K562 (cell line): ENCODE results near the gene DCAF11. TPM values are rescaled to one million over a fixed set of nuclear protein-coding genes. Genes with fewer than 3 reads are reported as not detected.
A peak's percentile ranks its signal among the peaks of the same experiment; 100 is the strongest.

Experiments
- ADNP ChIP-seq: fragments of 200-800 bp; sonication (Bioruptor generic); IDR thresholded peaks from 2 replicates; pipeline ENCODE4 v1.6.1; 2016; ENCODE audit warnings: missing genetic modification characterization, missing compliant biosample characterization
- CXXC5 ChIP-seq: fragments of 250-450 bp; sonication (Bioruptor Pico); IDR thresholded peaks from 2 replicates; pipeline ENCODE4 v1.8.0; 2022; ENCODE audit warnings: inconsistent platforms, mild to moderate bottlenecking, moderate library complexity
- DNMT1 ChIP-seq: fragments of 450-650 bp; IDR thresholded peaks from 2 replicates; pipeline ENCODE4 v1.6.1; 2016; ENCODE audit warnings: antibody characterized with exemption, mild to moderate bottlenecking
- EHMT2 ChIP-seq: fragments of 450-650 bp; IDR thresholded peaks from 2 replicates; pipeline ENCODE4 v1.6.1; 2018; ENCODE audit warnings: antibody characterized with exemption
- EP300 ChIP-seq: IDR thresholded peaks from 2 replicates; pipeline ENCODE4 v1.6.1; 2012; ENCODE audit warnings: low read length, improper control_type of control experiment
- MTA1 ChIP-seq: fragments of 450-650 bp; IDR thresholded peaks from 2 replicates; pipeline ENCODE4 v1.6.1; 2017; ENCODE audit warnings: borderline replicate concordance
- NCOA1 ChIP-seq: fragments of 450-650 bp; IDR thresholded peaks from 2 replicates; pipeline ENCODE4 v1.6.1; 2016; ENCODE audit warnings: low read depth
- NKRF ChIP-seq: fragments of 450-650 bp; IDR thresholded peaks from 2 replicates; pipeline ENCODE4 v1.6.1; 2016; ENCODE audit warnings: borderline replicate concordance
- POLR2H ChIP-seq: IDR thresholded peaks from 2 replicates; pipeline ENCODE4 v1.6.1; 2016; ENCODE audit warnings: missing genetic modification characterization, low read depth, mild to moderate bottlenecking, control low read depth, missing compliant biosample characterization, moderate library complexity
- RBM17 ChIP-seq: fragments of 200-400 bp; formaldehyde crosslinking; IDR thresholded peaks from 2 replicates; pipeline ENCODE4 v1.6.1; 2017; ENCODE audit warnings: low read depth, mild to moderate bottlenecking, low read length, borderline replicate concordance
- RNF2 ChIP-seq: sonication (generic); IDR thresholded peaks from 2 replicates; pipeline ENCODE4 v1.6.1; 2016
- SMARCB1 ChIP-seq: IDR thresholded peaks from 2 replicates; pipeline ENCODE4 v1.6.1; 2011; ENCODE audit warnings: improper control_type of control experiment, low read depth; ENCODE audit not compliant: insufficient read length
- SUPT5H ChIP-seq: fragments of 450-650 bp; IDR thresholded peaks from 2 replicates; pipeline ENCODE4 v1.6.1; 2016
- TCF7 ChIP-seq: sonication (generic); IDR thresholded peaks from 2 replicates; pipeline ENCODE4 v1.6.1; 2016; ENCODE audit warnings: antibody characterized with exemption, borderline replicate concordance
- ZFP91 ChIP-seq: sonication (generic); formaldehyde crosslinking; IDR thresholded peaks from 2 replicates; pipeline ENCODE4 v1.8.0; 2022; ENCODE audit warnings: mild to moderate bottlenecking, missing genetic modification reagents
- polyA plus RNA-seq, 8 experiments: library from polyadenylated mRNA; depleted of rRNA in 4 of 8; stranded (reverse) in 5 of 8; unstranded in 3 of 8; fragments of >200 nt; fragmentation: Nextera tagmentation in 2 of 8; fragmentation: Illumina TruSeq in 1 of 8; extraction: Ambion mirVana in 2 of 8; extraction: Trizol in 1 of 8; gene quantifications; 2 replicates each; pipeline versions ENCODE4 v1.2.1 to v1.2.3, GENCODE V29; 2011 to 2014; ENCODE audit warnings: inconsistent platforms in 1 of 8, missing spikeins in 1 of 8
- total RNA-seq, 7 experiments: library from RNA; depleted of rRNA in 6 of 7; stranded (reverse); fragments of >200 nt in 6 of 7; fragmentation: Illumina TruSeq in 2 of 7; extraction: Trizol in 2 of 7; gene quantifications; 2 replicates each; pipeline versions ENCODE4 v1.2.1 to v1.2.3, GENCODE V29; 2011 to 2021; ENCODE audit warnings: low replicate concordance in 1 of 7
- TF ChIP-seq, protein P1 (sequence below): fragments of 450-650 bp; formaldehyde crosslinking; conservative IDR thresholded peaks from 2 replicates; pipeline ENCODE4 v1.4.0; 2022; ENCODE audit warnings: mild to moderate bottlenecking, missing genetic modification characterization
- TF ChIP-seq, protein P2 (sequence below): sonication (generic); formaldehyde crosslinking; IDR thresholded peaks from 2 replicates; pipeline ENCODE4 v1.8.0; 2022; ENCODE audit warnings: missing genetic modification reagents, mild to moderate bottlenecking, moderate library complexity, borderline replicate concordance
- TF ChIP-seq, protein P3 (sequence below): fragments of 450-650 bp; IDR thresholded peaks from 2 replicates; pipeline ENCODE4 v1.6.1; 2016; ENCODE audit warnings: mild to moderate bottlenecking
- TF ChIP-seq, protein P4 (sequence below): fragments of 250-450 bp; sonication (Bioruptor Pico); IDR thresholded peaks from 2 replicates; pipeline ENCODE4 v1.5.0; 2021

Gene DCAF11
- total and polyA plus RNA-seq, 9 of the 15 experiments (the other 6 are each of a cell fraction or from before 2014, with no cell fraction given) = 8.5 to 46.2 (median 36.4) TPM

- TF ChIP-seq ZFP91 = peak; percentile 88
- TF ChIP-seq, protein P1, sequence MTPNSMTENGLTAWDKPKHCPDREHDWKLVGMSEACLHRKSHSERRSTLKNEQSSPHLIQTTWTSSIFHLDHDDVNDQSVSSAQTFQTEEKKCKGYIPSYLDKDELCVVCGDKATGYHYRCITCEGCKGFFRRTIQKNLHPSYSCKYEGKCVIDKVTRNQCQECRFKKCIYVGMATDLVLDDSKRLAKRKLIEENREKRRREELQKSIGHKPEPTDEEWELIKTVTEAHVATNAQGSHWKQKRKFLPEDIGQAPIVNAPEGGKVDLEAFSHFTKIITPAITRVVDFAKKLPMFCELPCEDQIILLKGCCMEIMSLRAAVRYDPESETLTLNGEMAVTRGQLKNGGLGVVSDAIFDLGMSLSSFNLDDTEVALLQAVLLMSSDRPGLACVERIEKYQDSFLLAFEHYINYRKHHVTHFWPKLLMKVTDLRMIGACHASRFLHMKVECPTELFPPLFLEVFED (CRISPR knock-in tag) = 0 out of 2 replicates have a peak, but pooled peaks have one; percentile 31
- TF ChIP-seq, protein P2, sequence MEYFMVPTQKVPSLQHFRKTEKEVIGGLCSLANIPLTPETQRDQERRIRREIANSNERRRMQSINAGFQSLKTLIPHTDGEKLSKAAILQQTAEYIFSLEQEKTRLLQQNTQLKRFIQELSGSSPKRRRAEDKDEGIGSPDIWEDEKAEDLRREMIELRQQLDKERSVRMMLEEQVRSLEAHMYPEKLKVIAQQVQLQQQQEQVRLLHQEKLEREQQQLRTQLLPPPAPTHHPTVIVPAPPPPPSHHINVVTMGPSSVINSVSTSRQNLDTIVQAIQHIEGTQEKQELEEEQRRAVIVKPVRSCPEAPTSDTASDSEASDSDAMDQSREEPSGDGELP (CRISPR knock-in tag) = peak; percentile 94
- no peak for TF ChIP-seq RBM17
- TF ChIP-seq, protein P3, sequence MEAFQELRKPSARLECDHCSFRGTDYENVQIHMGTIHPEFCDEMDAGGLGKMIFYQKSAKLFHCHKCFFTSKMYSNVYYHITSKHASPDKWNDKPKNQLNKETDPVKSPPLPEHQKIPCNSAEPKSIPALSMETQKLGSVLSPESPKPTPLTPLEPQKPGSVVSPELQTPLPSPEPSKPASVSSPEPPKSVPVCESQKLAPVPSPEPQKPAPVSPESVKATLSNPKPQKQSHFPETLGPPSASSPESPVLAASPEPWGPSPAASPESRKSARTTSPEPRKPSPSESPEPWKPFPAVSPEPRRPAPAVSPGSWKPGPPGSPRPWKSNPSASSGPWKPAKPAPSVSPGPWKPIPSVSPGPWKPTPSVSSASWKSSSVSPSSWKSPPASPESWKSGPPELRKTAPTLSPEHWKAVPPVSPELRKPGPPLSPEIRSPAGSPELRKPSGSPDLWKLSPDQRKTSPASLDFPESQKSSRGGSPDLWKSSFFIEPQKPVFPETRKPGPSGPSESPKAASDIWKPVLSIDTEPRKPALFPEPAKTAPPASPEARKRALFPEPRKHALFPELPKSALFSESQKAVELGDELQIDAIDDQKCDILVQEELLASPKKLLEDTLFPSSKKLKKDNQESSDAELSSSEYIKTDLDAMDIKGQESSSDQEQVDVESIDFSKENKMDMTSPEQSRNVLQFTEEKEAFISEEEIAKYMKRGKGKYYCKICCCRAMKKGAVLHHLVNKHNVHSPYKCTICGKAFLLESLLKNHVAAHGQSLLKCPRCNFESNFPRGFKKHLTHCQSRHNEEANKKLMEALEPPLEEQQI = peak; percentile 72; the same call in 1 of the 2 replicates
- 0 out of 2 replicates have a peak, but pooled peaks have one; percentile 1 for TF ChIP-seq MTA1
- no peak for TF ChIP-seq DNMT1
- TF ChIP-seq, protein P4, sequence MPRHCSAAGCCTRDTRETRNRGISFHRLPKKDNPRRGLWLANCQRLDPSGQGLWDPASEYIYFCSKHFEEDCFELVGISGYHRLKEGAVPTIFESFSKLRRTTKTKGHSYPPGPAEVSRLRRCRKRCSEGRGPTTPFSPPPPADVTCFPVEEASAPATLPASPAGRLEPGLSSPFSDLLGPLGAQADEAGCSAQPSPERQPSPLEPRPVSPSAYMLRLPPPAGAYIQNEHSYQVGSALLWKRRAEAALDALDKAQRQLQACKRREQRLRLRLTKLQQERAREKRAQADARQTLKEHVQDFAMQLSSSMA (CRISPR knock-in tag) = 0 out of 2 replicates have a peak, but pooled peaks have one; percentile 36
- 0 out of 2 replicates have a peak, but pooled peaks have one; percentile 30 for TF ChIP-seq NCOA1
- peak; percentile 69 for TF ChIP-seq NKRF
- no peak for TF ChIP-seq ADNP
- TF ChIP-seq SMARCB1 = no peak
- no peak for TF ChIP-seq EP300
- peak; percentile 78 for TF ChIP-seq POLR2H (tag)
- TF ChIP-seq EHMT2 = peak; percentile 61; the same call in 1 of the 2 replicates
- peak; percentile 64 for TF ChIP-seq CXXC5 (CRISPR knock-in tag)
- peak; percentile 78 for TF ChIP-seq SUPT5H
- 0 out of 2 replicates have a peak, but pooled peaks have one; percentile 22 for TF ChIP-seq TCF7
- TF ChIP-seq RNF2 = peak; percentile 31; the same call in 1 of the 2 replicates
Observed at GRCh38 chr14:24113801-24114531, 611 bp upstream of the DCAF11 start (continued).
